OCI-LY7 (cell line): ENCODE data around the gene MYH11.

Experiments used
- CTCF ChIP-seq: fragments of 200-600 bp; sonication (generic); conservative IDR thresholded peaks from 2 replicates; pipeline ENCODE4 v1.5.1; 2014; ENCODE audit warnings: mild to moderate bottlenecking, antibody characterized with exemption, low read length, moderate library complexity, mixed read lengths
- EZH2phosphoT487 ChIP-seq: fragments of 200-600 bp; sonication (generic); IDR thresholded peaks from 2 replicates; pipeline ENCODE4 v1.6.1; 2018; ENCODE audit warnings: low read depth, borderline replicate concordance, mild to moderate bottlenecking, mixed run types, antibody characterized with exemption, low read length, moderate library complexity, mixed read lengths

GRCh38 chr16:15778999-15779614 is 77.7 kb downstream of the MYH11 start:
- TF ChIP-seq CTCF (no peak), EZH2phosphoT487 (no peak)
